ENCODE results near the gene DPP9.

DPP9 gene

DNA sequence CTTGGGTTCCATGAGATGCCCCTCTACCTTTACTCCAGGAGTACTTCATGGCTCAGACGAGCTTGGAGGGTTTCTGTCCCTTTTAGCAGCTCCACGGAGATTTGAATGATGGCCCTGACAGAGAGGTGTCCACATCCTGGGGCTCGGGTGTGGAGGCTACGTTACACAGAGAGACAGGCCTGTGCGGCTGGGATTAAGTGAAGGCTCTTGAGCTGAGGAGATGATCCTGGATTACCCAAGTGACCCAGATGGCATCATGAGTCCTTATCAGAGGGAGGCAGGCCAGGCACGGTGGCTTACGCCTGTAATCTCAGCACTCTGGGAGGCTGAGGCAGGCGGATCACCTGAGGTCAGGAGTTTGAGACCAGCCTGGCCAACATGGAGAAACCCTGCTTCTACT lies 12.4 kb downstream of the DPP9 start:
- Histone ChIP-seq H3K27me3 (ENCODE audit: insufficient read depth, low read length, poor library complexity, severe bottlenecking) (no peaks in the 10 kb centered on the region), H3K9me3 (ENCODE audit: insufficient read depth, low read depth, low read length) (no peaks in the 10 kb centered on the region), H3K79me2 (ENCODE audit: insufficient read depth, low read length) (no peaks in the 10 kb centered on the region), H2AFZ (ENCODE audit: low read length) (no peak overlapping the region), H3F3A (ENCODE audit: low read depth) (no peaks in the 10 kb centered on the region), H3K36me3 (ENCODE audit: insufficient read depth, low read length) (peaks cover 54% of the 10 kb centered on the region; the same call in 1 of the 2 replicates), H3K9me2 (replicated peaks; ENCODE audit: low read depth, low read length) (no peaks in the 10 kb centered on the region), H4K20me1 (ENCODE audit: insufficient read depth, low read length, poor library complexity, severe bottlenecking) (no peaks in the 10 kb centered on the region), H3K9ac (ENCODE audit: low read depth, low read length, poor library complexity, severe bottlenecking) (no peak overlapping the region), H3K4me2 (ENCODE audit: low read depth, low read length, poor library complexity, severe bottlenecking) (no peak overlapping the region), H3K4me3 (ENCODE audit: low read length, poor library complexity, severe bottlenecking) (no peak overlapping the region), H3K4me1 (ENCODE audit: insufficient read depth, low read length, poor library complexity, severe bottlenecking) (no peaks in the 10 kb centered on the region)
- no peak for TF ChIP-seq EZH2phosphoT487 (IDR thresholded peaks at IDR 0.05; ENCODE audit: borderline replicate concordance)
- TF ChIP-seq, protein P1, sequence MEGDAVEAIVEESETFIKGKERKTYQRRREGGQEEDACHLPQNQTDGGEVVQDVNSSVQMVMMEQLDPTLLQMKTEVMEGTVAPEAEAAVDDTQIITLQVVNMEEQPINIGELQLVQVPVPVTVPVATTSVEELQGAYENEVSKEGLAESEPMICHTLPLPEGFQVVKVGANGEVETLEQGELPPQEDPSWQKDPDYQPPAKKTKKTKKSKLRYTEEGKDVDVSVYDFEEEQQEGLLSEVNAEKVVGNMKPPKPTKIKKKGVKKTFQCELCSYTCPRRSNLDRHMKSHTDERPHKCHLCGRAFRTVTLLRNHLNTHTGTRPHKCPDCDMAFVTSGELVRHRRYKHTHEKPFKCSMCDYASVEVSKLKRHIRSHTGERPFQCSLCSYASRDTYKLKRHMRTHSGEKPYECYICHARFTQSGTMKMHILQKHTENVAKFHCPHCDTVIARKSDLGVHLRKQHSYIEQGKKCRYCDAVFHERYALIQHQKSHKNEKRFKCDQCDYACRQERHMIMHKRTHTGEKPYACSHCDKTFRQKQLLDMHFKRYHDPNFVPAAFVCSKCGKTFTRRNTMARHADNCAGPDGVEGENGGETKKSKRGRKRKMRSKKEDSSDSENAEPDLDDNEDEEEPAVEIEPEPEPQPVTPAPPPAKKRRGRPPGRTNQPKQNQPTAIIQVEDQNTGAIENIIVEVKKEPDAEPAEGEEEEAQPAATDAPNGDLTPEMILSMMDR (conservative IDR thresholded peaks at IDR 0.05; ENCODE audit: low read length), result no peak

DNA sequence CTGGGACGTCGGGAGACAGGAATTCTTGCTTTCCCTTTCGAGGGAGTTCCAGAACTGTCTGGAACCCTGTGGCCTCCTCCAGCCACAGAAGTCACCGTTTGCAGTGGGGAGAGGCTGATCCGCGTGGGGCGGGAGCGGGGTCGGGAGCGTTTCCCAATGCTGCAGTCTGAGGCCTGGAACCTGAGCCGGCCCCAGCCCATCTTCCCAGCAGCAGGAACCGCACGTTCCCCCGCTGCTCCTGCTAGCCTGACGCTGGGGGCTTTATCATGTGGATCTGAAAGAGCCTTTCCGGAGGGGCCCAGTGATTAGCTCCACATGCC lies 13.4 kb downstream of the DPP9 start:
- Histone ChIP-seq H3F3A (ENCODE audit: low read depth) (no peaks in the 10 kb centered on the region), H3K4me3 (ENCODE audit: low read length, poor library complexity, severe bottlenecking) (no peak overlapping the region), H2AFZ (ENCODE audit: low read length) (no peak overlapping the region), H3K36me3 (ENCODE audit: insufficient read depth, low read length) (peaks cover 53% of the 10 kb centered on the region; the same call in 1 of the 2 replicates), H3K9me3 (ENCODE audit: insufficient read depth, low read depth, low read length) (no peaks in the 10 kb centered on the region), H4K20me1 (ENCODE audit: insufficient read depth, low read length, poor library complexity, severe bottlenecking) (no peaks in the 10 kb centered on the region), H3K9ac (ENCODE audit: low read depth, low read length, poor library complexity, severe bottlenecking) (no peak overlapping the region), H3K27me3 (ENCODE audit: insufficient read depth, low read length, poor library complexity, severe bottlenecking) (no peaks in the 10 kb centered on the region), H3K79me2 (ENCODE audit: insufficient read depth, low read length) (no peaks in the 10 kb centered on the region), H3K9me2 (replicated peaks; ENCODE audit: low read depth, low read length) (no peaks in the 10 kb centered on the region), H3K4me1 (ENCODE audit: insufficient read depth, low read length, poor library complexity, severe bottlenecking) (no peaks in the 10 kb centered on the region), H3K4me2 (ENCODE audit: low read depth, low read length, poor library complexity, severe bottlenecking) (no peak overlapping the region)
- TF ChIP-seq, protein P1 (conservative IDR thresholded peaks at IDR 0.05; ENCODE audit: low read length), result no peak
- TF ChIP-seq EZH2phosphoT487 (IDR thresholded peaks at IDR 0.05; ENCODE audit: borderline replicate concordance), result no peak

DNA sequence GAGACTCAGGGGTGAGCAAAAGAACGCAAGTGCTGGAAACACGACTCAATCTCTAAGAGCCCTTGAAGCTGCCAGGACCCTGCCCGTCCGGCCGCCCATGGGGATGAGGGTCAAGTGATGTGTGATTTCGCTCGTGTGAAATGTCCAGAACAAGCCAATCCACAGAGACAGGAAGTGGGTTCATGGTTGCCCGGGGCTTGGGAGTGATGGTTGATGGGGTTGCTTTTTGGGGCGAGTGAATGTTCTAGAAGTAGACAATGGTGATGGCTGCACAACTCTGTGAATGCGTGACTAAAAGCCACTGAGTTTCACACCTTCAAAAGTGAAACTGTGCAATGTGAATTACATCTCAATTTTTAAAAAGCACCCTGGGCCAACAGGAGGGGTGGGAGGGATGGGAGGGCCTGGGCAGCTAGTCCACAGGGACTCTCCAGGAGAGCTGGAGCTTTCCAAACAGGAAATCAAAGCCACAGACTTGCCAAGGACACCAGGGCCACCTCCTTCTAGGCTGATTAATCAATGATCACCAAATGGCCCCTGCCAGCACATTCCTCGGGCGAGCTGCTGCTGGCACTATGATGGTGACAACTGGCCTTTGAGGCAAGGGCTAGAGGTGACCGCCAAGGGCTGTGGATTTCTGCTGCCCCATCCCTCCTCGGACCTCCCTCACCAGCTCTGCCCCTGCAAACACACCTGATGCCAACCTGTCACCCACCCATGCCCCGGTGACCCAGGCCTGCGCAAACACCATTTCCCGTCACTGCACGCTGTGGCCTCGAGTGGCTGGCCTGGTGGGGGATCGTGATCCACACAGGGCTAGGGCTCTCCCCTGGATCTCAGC lies 14.0 kb downstream of the DPP9 start:
- Histone ChIP-seq H3K9me3 (ENCODE audit: insufficient read depth, low read depth, low read length) (no peaks in the 10 kb centered on the region), H3F3A (ENCODE audit: low read depth) (no peaks in the 10 kb centered on the region), H3K9me2 (replicated peaks; ENCODE audit: low read depth, low read length) (no peaks in the 10 kb centered on the region), H3K4me2 (ENCODE audit: low read depth, low read length, poor library complexity, severe bottlenecking) (no peak overlapping the region), H4K20me1 (ENCODE audit: insufficient read depth, low read length, poor library complexity, severe bottlenecking) (no peaks in the 10 kb centered on the region), H3K27me3 (ENCODE audit: insufficient read depth, low read length, poor library complexity, severe bottlenecking) (no peaks in the 10 kb centered on the region), H3K4me1 (ENCODE audit: insufficient read depth, low read length, poor library complexity, severe bottlenecking) (no peaks in the 10 kb centered on the region), H3K4me3 (ENCODE audit: low read length, poor library complexity, severe bottlenecking) (no peak overlapping the region), H3K9ac (ENCODE audit: low read depth, low read length, poor library complexity, severe bottlenecking) (no peak overlapping the region), H3K79me2 (ENCODE audit: insufficient read depth, low read length) (no peaks in the 10 kb centered on the region), H3K36me3 (ENCODE audit: insufficient read depth, low read length) (peaks cover 51% of the 10 kb centered on the region; the same call in 1 of the 2 replicates), H2AFZ (ENCODE audit: low read length) (no peak overlapping the region)
- TF ChIP-seq, protein P1 (conservative IDR thresholded peaks at IDR 0.05; ENCODE audit: low read length), result no peak
- no peak for TF ChIP-seq EZH2phosphoT487 (IDR thresholded peaks at IDR 0.05; ENCODE audit: borderline replicate concordance)
